Activated naive CD8-positive, alpha-beta T cell (primary cell): ENCODE measurements around the gene PCDH15.
"Not testable (repeated sequence)": the region's sequence is repeated elsewhere in the genome, so short reads cannot be mapped to it uniquely, and the experiment has no call there.

Experiments
- H3K27ac Mint-ChIP-seq: one replicate; pipeline ENCODE4 v1.8.0; 2021; ENCODE audit warnings: mixed read lengths
- H3K27me3 Mint-ChIP-seq: one replicate; pipeline ENCODE4 v1.8.0; 2021; ENCODE audit warnings: mixed read lengths
- H3K36me3 Mint-ChIP-seq: one replicate; pipeline ENCODE4 v1.8.0; 2021; ENCODE audit warnings: mixed read lengths
- H3K4me1 Mint-ChIP-seq: one replicate; pipeline ENCODE4 v1.8.0; 2021; ENCODE audit warnings: low read depth, mixed read lengths
- H3K4me3 Mint-ChIP-seq: one replicate; pipeline ENCODE4 v1.8.0; 2021; ENCODE audit warnings: mild to moderate bottlenecking, mixed read lengths
- H3K9me3 Mint-ChIP-seq: one replicate; pipeline ENCODE4 v1.8.0; 2021; ENCODE audit warnings: low read depth, mixed read lengths

PCDH15 gene

GRCh38 chr10:54449056-54449455 lies 352.0 kb downstream of the PCDH15 start:
- no peaks in the 10 kb centered on the region for H3K4me1 Mint-ChIP-seq
- H3K9me3 Mint-ChIP-seq, result peaks cover 6% of the 10 kb centered on the region
- no peak overlapping the region for H3K4me3 Mint-ChIP-seq
- no peak overlapping the region for H3K27ac Mint-ChIP-seq
- no peaks in the 10 kb centered on the region for H3K27me3 Mint-ChIP-seq
- H3K36me3 Mint-ChIP-seq, result no peaks in the 10 kb centered on the region

DNA sequence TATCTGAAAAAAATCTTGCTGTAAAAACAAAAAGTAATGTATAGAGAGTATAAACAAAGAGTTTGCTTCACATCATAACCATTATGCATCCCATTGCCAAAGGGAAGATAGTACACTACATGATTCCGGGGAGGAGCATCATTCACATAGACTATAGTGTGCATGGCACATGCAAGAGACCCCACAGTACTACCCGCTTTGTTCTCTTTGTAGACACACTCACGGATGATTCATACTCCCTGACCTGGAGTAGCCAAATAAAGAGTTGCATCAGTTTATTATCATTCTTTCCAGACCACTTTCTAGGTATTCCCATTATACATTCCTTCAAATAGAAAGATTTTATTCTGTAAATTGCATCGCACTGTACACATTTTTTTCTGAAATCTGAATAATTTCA lies 356.9 kb downstream of the PCDH15 start:
- no peak overlapping the region for H3K27ac Mint-ChIP-seq
- H3K4me3 Mint-ChIP-seq, result no peak overlapping the region
- no peaks in the 10 kb centered on the region for H3K4me1 Mint-ChIP-seq
- peaks cover 3% of the 10 kb centered on the region for H3K9me3 Mint-ChIP-seq
- no peaks in the 10 kb centered on the region for H3K36me3 Mint-ChIP-seq
- H3K27me3 Mint-ChIP-seq, result no peaks in the 10 kb centered on the region

DNA sequence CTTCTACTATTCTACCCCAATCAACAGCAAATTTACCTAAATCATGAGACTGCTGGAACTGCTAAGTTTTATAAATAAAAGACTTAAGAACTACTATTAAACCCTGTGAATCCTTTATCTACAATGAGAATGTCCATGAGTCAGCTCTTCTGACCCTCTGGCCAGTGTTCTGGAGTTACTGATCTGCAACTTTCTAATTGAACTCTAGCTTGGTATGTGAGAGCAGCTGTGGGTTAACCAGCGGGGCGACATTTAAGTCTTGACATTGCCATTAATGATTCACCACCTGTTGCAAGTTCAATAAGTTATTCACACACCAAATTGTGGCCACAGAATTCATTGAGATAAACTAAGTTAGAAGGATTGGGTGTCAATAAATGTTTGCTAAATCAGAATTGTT lies 359.8 kb downstream of the PCDH15 start:
- H3K4me1 Mint-ChIP-seq, result no peaks in the 10 kb centered on the region

DNA sequence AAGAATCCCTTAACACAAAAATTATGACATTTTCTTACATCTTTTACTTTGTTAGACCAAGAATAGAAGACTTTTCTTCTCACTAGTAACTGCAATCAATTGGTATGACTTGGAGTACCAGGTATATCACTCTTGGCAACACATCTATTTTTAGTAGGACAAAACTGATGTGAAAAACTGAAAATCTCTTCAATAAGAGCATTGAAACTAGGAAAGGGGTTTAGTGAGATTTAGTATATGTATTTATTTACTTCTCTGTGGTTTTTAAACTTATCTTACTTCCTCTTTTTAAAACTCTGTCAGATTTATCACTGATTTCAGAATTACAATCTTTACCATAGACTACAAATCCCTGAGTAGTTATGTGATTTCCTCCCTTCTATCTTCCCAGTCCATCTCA lies 366.2 kb downstream of the PCDH15 start:
- H3K4me1 Mint-ChIP-seq, result no peaks in the 10 kb centered on the region
- H3K27me3 Mint-ChIP-seq, result no peaks in the 10 kb centered on the region
- no peaks in the 10 kb centered on the region for H3K36me3 Mint-ChIP-seq
- no peak overlapping the region for H3K4me3 Mint-ChIP-seq
- no peak overlapping the region for H3K27ac Mint-ChIP-seq
- H3K9me3 Mint-ChIP-seq, result peaks cover 13% of the 10 kb centered on the region

More for the DNA sequence above, 359.8 kb downstream of the PCDH15 start:
- peaks cover 3% of the 10 kb centered on the region for H3K9me3 Mint-ChIP-seq
- H3K27me3 Mint-ChIP-seq, result no peaks in the 10 kb centered on the region
- no peaks in the 10 kb centered on the region for H3K36me3 Mint-ChIP-seq
- no peak overlapping the region for H3K27ac Mint-ChIP-seq
- no peak overlapping the region for H3K4me3 Mint-ChIP-seq

DNA sequence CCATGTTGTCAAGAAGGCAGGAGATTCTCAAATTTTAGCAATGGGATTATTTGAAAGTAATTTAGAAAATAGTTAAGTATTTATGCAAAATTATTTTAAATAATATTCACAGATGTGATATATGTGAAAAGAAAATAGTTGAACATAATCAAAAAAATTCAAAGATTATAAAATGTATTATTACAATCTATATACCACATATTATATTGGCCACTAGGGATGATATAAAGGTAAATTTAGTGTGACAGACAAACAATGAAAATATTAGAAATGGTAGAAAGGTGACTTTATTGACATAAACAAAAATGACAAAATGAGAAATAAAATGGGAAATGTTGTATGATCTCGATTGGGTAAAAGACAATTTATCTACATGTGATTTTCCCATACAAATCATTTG lies 385.5 kb downstream of the PCDH15 start:
- Mint-ChIP-seq H3K4me3 (no peak overlapping the region), H3K36me3 (no peaks in the 10 kb centered on the region), H3K27me3 (no peaks in the 10 kb centered on the region), H3K4me1 (no peaks in the 10 kb centered on the region), H3K9me3 (peaks cover 7% of the 10 kb centered on the region), H3K27ac (no peak overlapping the region)

GRCh38 chr10:54402576-54402975 lies 398.5 kb downstream of the PCDH15 start:
- Mint-ChIP-seq H3K27me3 (no peaks in the 10 kb centered on the region), H3K4me1 (no peaks in the 10 kb centered on the region), H3K27ac (no peak overlapping the region), H3K9me3 (peaks cover 12% of the 10 kb centered on the region), H3K36me3 (no peaks in the 10 kb centered on the region), H3K4me3 (no peak overlapping the region)

- no peaks in the 10 kb centered on the region for H3K27me3 Mint-ChIP-seq
- no peak overlapping the region for H3K4me3 Mint-ChIP-seq
- H3K36me3 Mint-ChIP-seq, result no peaks in the 10 kb centered on the region
- no peaks in the 10 kb centered on the region for H3K4me1 Mint-ChIP-seq
- H3K27ac Mint-ChIP-seq, result no peak overlapping the region
- peaks cover 19% of the 10 kb centered on the region for H3K9me3 Mint-ChIP-seq
These were observed 405.0 kb downstream of the PCDH15 start for GRCh38 chr10:54396031-54396430.

GRCh38 chr10:54394598-54394997 lies 406.4 kb downstream of the PCDH15 start:
- H3K36me3 Mint-ChIP-seq, H3K4me3 Mint-ChIP-seq, H3K27ac Mint-ChIP-seq, H3K27me3 Mint-ChIP-seq, H3K4me1 Mint-ChIP-seq: not testable (repeated sequence)
- peaks cover 16% of the 10 kb centered on the region for H3K9me3 Mint-ChIP-seq

DNA sequence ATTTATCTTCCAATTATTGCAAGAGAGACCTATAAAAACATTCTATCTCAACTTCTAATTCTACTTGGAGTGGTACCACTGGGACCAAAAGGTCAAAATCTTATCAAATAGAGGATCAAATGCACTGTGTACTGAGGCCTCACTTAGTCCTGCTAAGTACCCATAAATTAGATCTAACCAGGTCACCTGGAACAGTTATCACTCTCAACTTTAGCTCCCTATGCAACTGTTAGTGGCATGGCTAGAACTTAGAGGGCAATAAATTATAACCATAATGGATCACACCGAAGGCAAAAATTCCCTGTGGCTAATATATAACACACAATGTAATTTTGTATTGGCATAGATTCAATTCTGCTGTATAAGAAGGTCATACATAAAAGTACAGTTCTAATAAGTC lies 428.9 kb downstream of the PCDH15 start:
- no peaks in the 10 kb centered on the region for H3K27me3 Mint-ChIP-seq
- H3K9me3 Mint-ChIP-seq, result peaks cover 6% of the 10 kb centered on the region
- H3K36me3 Mint-ChIP-seq, result no peaks in the 10 kb centered on the region
- no peak overlapping the region for H3K27ac Mint-ChIP-seq
- no peaks in the 10 kb centered on the region for H3K4me1 Mint-ChIP-seq
- H3K4me3 Mint-ChIP-seq, result no peak overlapping the region

DNA sequence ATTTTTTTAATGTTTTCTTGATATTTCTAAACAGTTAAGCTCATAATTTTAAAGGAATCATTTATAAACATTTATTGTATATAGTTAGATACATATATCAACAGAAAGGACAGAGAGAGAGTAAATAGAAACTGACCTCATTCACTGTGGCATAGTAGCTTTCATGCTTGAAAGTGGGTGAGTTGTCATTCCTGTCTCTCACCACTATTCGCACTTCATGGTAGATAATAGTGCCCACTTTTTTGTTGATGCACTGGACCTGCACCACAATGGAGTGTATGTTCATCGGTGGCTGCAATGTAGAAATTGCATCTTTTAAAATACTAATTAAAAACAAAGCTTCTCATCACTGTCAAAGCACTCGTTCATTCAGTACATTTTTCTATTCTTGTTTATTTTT lies 432.0 kb downstream of the PCDH15 start:
- Mint-ChIP-seq H3K27ac (no peak overlapping the region), H3K9me3 (peaks cover 14% of the 10 kb centered on the region), H3K4me3 (no peak overlapping the region), H3K27me3 (no peaks in the 10 kb centered on the region), H3K36me3 (no peaks in the 10 kb centered on the region), H3K4me1 (no peaks in the 10 kb centered on the region)

GRCh38 chr10:54363390-54363789 lies 437.6 kb downstream of the PCDH15 start:
- H3K9me3 Mint-ChIP-seq, result peaks cover 15% of the 10 kb centered on the region
- no peaks in the 10 kb centered on the region for H3K4me1 Mint-ChIP-seq
- H3K27ac Mint-ChIP-seq, result no peak overlapping the region
- no peak overlapping the region for H3K4me3 Mint-ChIP-seq
- H3K27me3 Mint-ChIP-seq, result no peaks in the 10 kb centered on the region
- H3K36me3 Mint-ChIP-seq, result no peaks in the 10 kb centered on the region

GRCh38 chr10:54342058-54342457 lies 459.0 kb downstream of the PCDH15 start:
- H3K36me3 Mint-ChIP-seq, result no peaks in the 10 kb centered on the region
- H3K27me3 Mint-ChIP-seq, result no peaks in the 10 kb centered on the region
- no peaks in the 10 kb centered on the region for H3K4me1 Mint-ChIP-seq
- H3K4me3 Mint-ChIP-seq, result no peak overlapping the region
- no peak overlapping the region for H3K27ac Mint-ChIP-seq
- peaks cover 5% of the 10 kb centered on the region for H3K9me3 Mint-ChIP-seq

DNA sequence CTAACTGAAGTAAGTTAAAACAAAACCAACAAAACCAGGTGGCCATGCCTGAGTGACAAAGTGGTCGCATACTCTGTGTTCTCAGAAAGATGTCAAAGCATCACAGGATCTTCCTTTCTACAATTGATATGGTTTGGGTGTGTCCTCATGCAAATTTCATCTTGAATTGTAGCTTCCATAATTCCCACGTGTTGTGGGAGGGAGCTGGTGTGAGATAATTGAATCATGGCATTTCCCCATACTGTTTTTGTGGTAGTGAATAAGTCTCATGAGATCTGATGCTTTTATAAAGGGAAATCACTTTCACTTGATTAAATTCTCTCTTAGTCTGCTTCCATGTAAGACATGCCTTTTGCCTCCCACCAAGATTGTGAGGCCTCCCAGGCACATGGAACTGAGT lies 465.7 kb downstream of the PCDH15 start:
- H3K36me3 Mint-ChIP-seq, result no peaks in the 10 kb centered on the region
- no peak overlapping the region for H3K27ac Mint-ChIP-seq
- H3K27me3 Mint-ChIP-seq, result no peaks in the 10 kb centered on the region
- no peaks in the 10 kb centered on the region for H3K4me1 Mint-ChIP-seq
- peaks cover 3% of the 10 kb centered on the region for H3K9me3 Mint-ChIP-seq
- no peak overlapping the region for H3K4me3 Mint-ChIP-seq

DNA sequence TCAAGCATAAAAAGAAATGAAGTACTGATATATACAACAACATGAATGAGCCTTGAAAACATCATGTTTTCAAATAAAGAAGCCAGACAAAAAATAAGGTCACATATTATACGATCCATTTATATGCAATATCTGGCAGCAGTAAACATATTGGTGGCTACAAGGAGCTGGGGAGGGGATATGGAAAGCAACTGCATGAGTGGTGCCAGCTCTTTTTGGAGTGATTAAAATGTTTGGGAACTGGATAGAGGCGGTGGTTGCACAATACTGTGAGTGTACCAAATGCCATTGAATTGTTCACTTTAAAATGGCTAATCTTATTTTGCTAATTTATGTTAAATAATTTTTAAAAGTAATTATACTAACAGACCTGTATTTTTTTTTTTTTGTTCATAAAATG lies 481.7 kb downstream of the PCDH15 start:
- Mint-ChIP-seq H3K27me3 (no peaks in the 10 kb centered on the region), H3K4me1 (no peaks in the 10 kb centered on the region), H3K27ac (no peak overlapping the region), H3K4me3 (no peak overlapping the region), H3K9me3 (peaks cover 4% of the 10 kb centered on the region), H3K36me3 (no peaks in the 10 kb centered on the region)

DNA sequence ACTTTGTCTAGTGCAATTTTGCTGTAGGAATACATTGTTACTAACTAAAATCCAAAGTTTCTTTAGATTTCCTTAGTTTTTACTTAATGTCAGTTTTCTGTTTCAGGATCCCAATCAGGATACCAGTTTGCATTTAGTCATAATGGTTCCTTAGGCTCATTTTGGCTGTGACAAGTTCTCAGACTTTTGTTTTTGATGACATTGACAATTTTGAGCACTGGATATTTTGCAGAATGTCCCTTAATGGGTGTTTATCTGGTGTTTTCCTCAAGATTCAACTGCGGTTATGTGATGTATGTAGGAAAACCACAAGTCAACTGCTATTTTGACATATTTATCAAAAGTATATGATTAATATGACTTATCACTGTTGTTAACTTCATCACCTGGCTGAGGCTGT lies 482.6 kb downstream of the PCDH15 start:
- Mint-ChIP-seq H3K36me3 (no peaks in the 10 kb centered on the region), H3K27ac (no peak overlapping the region), H3K9me3 (peaks cover 4% of the 10 kb centered on the region), H3K4me1 (no peaks in the 10 kb centered on the region), H3K27me3 (no peaks in the 10 kb centered on the region), H3K4me3 (no peak overlapping the region)

- Mint-ChIP-seq H3K27ac (no peak overlapping the region), H3K4me1 (no peaks in the 10 kb centered on the region), H3K4me3 (no peak overlapping the region), H3K9me3 (peaks cover 9% of the 10 kb centered on the region), H3K36me3 (no peaks in the 10 kb centered on the region), H3K27me3 (no peaks in the 10 kb centered on the region)
These were observed 486.6 kb downstream of the PCDH15 start for GRCh38 chr10:54314430-54314829.
